Activated T-cell treated with anti-CD3 and anti-CD28 coated beads, Interleukin-2, amount 50 U/mL, for 48 hours (primary cell): ENCODE results near the gene RNPEPL1.
"Not testable (repeated sequence)": the region's sequence is repeated elsewhere in the genome, so short reads cannot be mapped to it uniquely, and the experiment has no call there.

ENCODE experiments used
- DNase-seq, 2 experiments: peaks; one replicate each; pipeline ENCODE4 v3.0.0-alpha.2; 2020

RNPEPL1 gene

GRCh38 chr2:240538031-240538780, 30.1 kb upstream of the RNPEPL1 start:
- no peak for DNase-seq

- not testable (repeated sequence) for DNase-seq
Observed at GRCh38 chr2:240539101-240539500, 29.2 kb upstream of the RNPEPL1 start.

GRCh38 chr2:240539906-240540305, 28.4 kb upstream of the RNPEPL1 start:
- no peak for DNase-seq

GRCh38 chr2:240551288-240551687, 17.0 kb upstream of the RNPEPL1 start:
- no peak for DNase-seq

GRCh38 chr2:240551811-240552210, 16.5 kb upstream of the RNPEPL1 start:
- no peak for DNase-seq

GRCh38 chr2:240553956-240554480, 14.3 kb upstream of the RNPEPL1 start:
- no peak for DNase-seq

- DNase-seq = no peak
Observed at GRCh38 chr2:240554767-240555493, 13.4 kb upstream of the RNPEPL1 start.

- no peak for DNase-seq
Observed at GRCh38 chr2:240555541-240556250, 12.6 kb upstream of the RNPEPL1 start.

GRCh38 chr2:240556553-240557100, 11.7 kb upstream of the RNPEPL1 start:
- DNase-seq = peak; percentile 82 to 84

GRCh38 chr2:240557101-240557751, 11.1 kb upstream of the RNPEPL1 start:
- DNase-seq = peak in 1 of 2 experiments; percentile 28

- DNase-seq = peak; percentile 85 to 87
Observed at GRCh38 chr2:240557808-240558207, 10.5 kb upstream of the RNPEPL1 start, which contains the start of gene ANKMY1. TSS of gene ANKMY1 (minus strand) at chr2:240557988. CDS start at chr2:240557335, 653 bp downstream.

- DNase-seq = peak in 1 of 2 experiments; percentile 25
Observed at GRCh38 chr2:240558236-240558761, 10.0 kb upstream of the RNPEPL1 start.

- peak in 1 of 2 experiments; percentile 43 for DNase-seq
Observed at GRCh38 chr2:240559286-240559685, 9.0 kb upstream of the RNPEPL1 start.

- peak; percentile 91 to 95 for DNase-seq
Observed at GRCh38 chr2:240560084-240560479, 8.2 kb upstream of the RNPEPL1 start, which contains the start of gene DUSP28. TSS of gene DUSP28 (plus strand) at chr2:240560357. CDS start at chr2:240560685, 328 bp downstream.

GRCh38 chr2:240560480-240561324, 7.6 kb upstream of the RNPEPL1 start:
- DNase-seq = peak; percentile 100

GRCh38 chr2:240561325-240561971, 6.8 kb upstream of the RNPEPL1 start:
- DNase-seq = peak; percentile 29 to 36

GRCh38 chr2:240563231-240563630, 5.1 kb upstream of the RNPEPL1 start:
- not testable (repeated sequence) for DNase-seq

GRCh38 chr2:240563951-240564560, 4.2 kb upstream of the RNPEPL1 start:
- DNase-seq = peak in 1 of 2 experiments; percentile 15

- DNase-seq = peak; percentile 54 to 61
Observed at GRCh38 chr2:240564561-240565332, 3.5 kb upstream of the RNPEPL1 start.
